ENCODE data around the gene NSUN4.

- TF ChIP-seq CTCF (IDR thresholded peaks at IDR 0.05) (no peak), ZFX (IDR thresholded peaks at IDR 0.05; ENCODE audit: borderline replicate concordance) (no peak)
Observed at GRCh38 chr1:46345281-46345680, 4.7 kb downstream of the NSUN4 start.
